ENCODE measurements around the gene ARID5B. TPM values are rescaled to one million over a fixed set of nuclear protein-coding genes. Genes with fewer than 3 reads are reported as not detected.

Gene ARID5B
- total RNA-seq, 2 experiments from 2014 or later: 26.7 to 28.3 TPM

- peaks cover 60% of the 10 kb centered on the region for H3K4me1 Mint-ChIP-seq (ENCODE audit: low read depth)
- H3K9me3 Mint-ChIP-seq: no peaks in the 10 kb centered on the region
- no peak for DNase-seq
- H3K36me3 Mint-ChIP-seq (ENCODE audit: low read depth): peaks cover 32% of the 10 kb centered on the region
- TF ChIP-seq, protein P1, sequence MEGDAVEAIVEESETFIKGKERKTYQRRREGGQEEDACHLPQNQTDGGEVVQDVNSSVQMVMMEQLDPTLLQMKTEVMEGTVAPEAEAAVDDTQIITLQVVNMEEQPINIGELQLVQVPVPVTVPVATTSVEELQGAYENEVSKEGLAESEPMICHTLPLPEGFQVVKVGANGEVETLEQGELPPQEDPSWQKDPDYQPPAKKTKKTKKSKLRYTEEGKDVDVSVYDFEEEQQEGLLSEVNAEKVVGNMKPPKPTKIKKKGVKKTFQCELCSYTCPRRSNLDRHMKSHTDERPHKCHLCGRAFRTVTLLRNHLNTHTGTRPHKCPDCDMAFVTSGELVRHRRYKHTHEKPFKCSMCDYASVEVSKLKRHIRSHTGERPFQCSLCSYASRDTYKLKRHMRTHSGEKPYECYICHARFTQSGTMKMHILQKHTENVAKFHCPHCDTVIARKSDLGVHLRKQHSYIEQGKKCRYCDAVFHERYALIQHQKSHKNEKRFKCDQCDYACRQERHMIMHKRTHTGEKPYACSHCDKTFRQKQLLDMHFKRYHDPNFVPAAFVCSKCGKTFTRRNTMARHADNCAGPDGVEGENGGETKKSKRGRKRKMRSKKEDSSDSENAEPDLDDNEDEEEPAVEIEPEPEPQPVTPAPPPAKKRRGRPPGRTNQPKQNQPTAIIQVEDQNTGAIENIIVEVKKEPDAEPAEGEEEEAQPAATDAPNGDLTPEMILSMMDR (IDR thresholded peaks at IDR 0.05): no peak
- ChIA-PET CTCF (interaction anchor here (0.6 to 5.8 kb wide), 17 partner anchors 8 to 211 kb away, joined by 3 to 106 read pairs (median 6); partner anchors contain the start of gene ARID5B), POLR2A (interaction anchor here (1.0 to 4.1 kb wide), 6 partner anchors 10 to 206 kb away, joined by 3 to 21 read pairs (median 4); no protein-coding TSS in a partner anchor)
- H3K4me3 Mint-ChIP-seq: no peak overlapping the region
- no peaks in the 10 kb centered on the region for H3K27me3 Mint-ChIP-seq
- ATAC-seq: no peak
- H3K27ac Mint-ChIP-seq: peak overlapping the region; percentile 78
- intact Hi-C loops (cut with micrococcal nuclease): no loop called here
Measured at GRCh38 chr10:62037166-62037831, 135.8 kb downstream of the ARID5B start.

DNA sequence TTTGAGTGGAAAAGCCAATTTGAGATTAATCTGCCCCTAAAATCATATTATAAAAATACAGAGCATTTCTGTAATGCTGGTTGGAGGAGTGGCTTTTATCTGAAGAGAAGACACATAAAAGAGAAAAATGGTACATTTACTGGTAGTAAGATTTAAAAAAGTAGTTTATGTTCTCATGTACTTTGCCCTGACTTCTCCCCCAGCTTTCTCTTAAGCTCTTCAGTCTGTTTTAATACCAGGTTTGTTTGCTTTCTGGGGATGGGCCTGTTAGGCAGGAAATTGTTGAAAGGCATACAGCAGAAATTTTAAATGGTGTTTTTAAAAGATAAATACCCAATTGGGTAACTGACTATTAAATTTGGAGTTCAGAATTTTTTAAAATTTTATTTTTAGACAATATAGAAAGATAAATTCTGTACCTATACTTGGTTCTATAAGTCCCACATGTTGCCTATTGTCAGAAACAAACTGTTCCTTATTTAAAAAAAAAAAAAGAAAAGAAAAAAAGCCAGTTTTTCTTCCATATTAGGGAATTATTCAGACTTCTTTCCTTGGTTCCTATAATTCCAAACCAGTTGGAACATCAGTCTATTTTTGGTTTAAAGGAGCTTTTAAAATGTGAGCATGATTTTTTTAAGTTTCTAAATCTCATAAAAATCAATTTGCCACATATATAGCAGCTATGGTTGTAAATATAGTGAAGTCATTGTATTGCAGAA is 136.6 kb downstream of the ARID5B start:
- H3K4me1 Mint-ChIP-seq (ENCODE audit: low read depth): peaks cover 60% of the 10 kb centered on the region
- H3K36me3 Mint-ChIP-seq (ENCODE audit: low read depth): peaks cover 33% of the 10 kb centered on the region
- DNase-seq (no peak), ATAC-seq (no peak)
- TF ChIP-seq, protein P1 (IDR thresholded peaks at IDR 0.05): no peak
- no peaks in the 10 kb centered on the region for H3K27me3 Mint-ChIP-seq
- no peaks in the 10 kb centered on the region for H3K9me3 Mint-ChIP-seq
- CTCF ChIA-PET: interaction anchor here (0.6 to 5.8 kb wide), 43 partner anchors 8 to 399 kb away, joined by 3 to 106 read pairs (median 5); partner anchors contain the start of gene ARID5B
- POLR2A ChIA-PET: interaction anchor here (1.0 to 4.1 kb wide), 10 partner anchors 9 to 207 kb away, joined by 3 to 21 read pairs (median 5); no protein-coding TSS in a partner anchor
- no peak overlapping the region for H3K4me3 Mint-ChIP-seq
- intact Hi-C loops (cut with micrococcal nuclease): loop anchor here (2.0 kb wide), 1 partner anchor 207 kb away; no protein-coding TSS in a partner anchor
- peak overlapping the region; percentile 82 for H3K27ac Mint-ChIP-seq

DNA sequence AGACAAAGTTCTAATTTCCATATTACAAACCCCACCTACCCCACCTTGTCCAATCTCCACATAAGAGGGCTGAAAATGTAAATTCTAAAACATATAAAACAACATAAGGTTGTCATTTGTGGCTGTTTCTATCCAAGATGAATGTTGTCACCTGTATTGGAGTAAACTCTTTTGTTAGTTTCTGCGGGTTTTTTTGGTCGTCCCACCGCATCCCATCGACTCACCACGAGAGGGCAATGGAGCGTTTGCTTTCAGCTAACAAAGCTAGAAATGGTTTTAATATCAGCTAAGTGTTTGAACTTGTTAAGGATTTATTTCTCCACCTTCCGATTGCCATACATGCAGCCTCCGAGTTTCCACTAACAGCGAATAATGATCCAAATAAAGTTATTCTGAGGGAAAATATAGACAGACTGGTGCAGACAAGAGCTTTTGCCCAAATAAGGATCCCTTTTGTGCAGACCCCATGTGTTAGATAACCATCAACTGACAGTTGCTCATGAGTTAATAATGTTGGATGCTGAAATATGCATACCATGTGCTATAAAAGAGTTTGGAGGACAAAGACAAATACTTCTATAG is 137.2 kb downstream of the ARID5B start:
- intact Hi-C loops (cut with micrococcal nuclease): loop anchor here (2.0 kb wide), 1 partner anchor 206 kb away; no protein-coding TSS in a partner anchor
- Mint-ChIP-seq H3K27ac (peak overlapping the region; percentile 82), H3K4me3 (peak overlapping the region; percentile 1), H3K9me3 (no peaks in the 10 kb centered on the region), H3K36me3 (ENCODE audit: low read depth) (peaks cover 37% of the 10 kb centered on the region), H3K4me1 (ENCODE audit: low read depth) (peaks cover 62% of the 10 kb centered on the region), H3K27me3 (no peaks in the 10 kb centered on the region)
- ATAC-seq (peak; percentile 75), DNase-seq (peak; percentile 87)
- ChIA-PET CTCF (interaction anchor here (0.7 to 5.8 kb wide), 48 partner anchors 8 to 398 kb away, joined by 3 to 106 read pairs (median 5); partner anchors contain the start of gene ARID5B), POLR2A (interaction anchor here (0.7 to 4.1 kb wide), 8 partner anchors 8 to 990 kb away, joined by 3 to 21 read pairs (median 6); no protein-coding TSS in a partner anchor)
- TF ChIP-seq, protein P1 (IDR thresholded peaks at IDR 0.05): peak; percentile 81

DNA sequence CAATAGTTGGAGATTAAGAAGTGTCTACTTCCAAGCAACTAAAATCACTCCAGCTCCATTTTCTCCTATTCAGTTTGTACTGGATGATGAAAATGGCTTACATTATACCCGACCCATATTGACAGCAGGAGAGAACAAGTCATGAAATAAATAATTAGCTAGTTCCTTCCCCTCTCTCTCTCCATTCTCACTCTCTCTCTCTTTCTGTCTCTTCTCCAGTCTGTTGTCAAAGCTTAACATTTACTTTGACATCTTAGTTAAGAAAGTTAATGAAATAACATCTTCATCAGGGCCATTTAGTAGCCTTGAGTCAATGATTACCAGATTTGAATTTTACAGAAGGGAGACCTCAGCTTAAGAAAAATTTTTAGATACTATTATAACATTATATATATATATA is 138.5 kb downstream of the ARID5B start:
- H3K36me3 Mint-ChIP-seq (ENCODE audit: low read depth): peaks cover 44% of the 10 kb centered on the region
- peak overlapping the region; percentile 82 for H3K27ac Mint-ChIP-seq
- ChIA-PET CTCF (interaction anchor here (0.8 to 5.8 kb wide), 15 partner anchors 10 to 227 kb away, joined by 3 to 106 read pairs (median 6); partner anchors contain the start of gene ARID5B), POLR2A (interaction anchor here (1.5 to 4.1 kb wide), 3 partner anchors 10 to 205 kb away, joined by 6 to 21 read pairs (median 6); no protein-coding TSS in a partner anchor)
- H3K27me3 Mint-ChIP-seq: no peaks in the 10 kb centered on the region
- H3K9me3 Mint-ChIP-seq: no peaks in the 10 kb centered on the region
- no peak for DNase-seq
- intact Hi-C loops (cut with micrococcal nuclease): loop anchor here (2.0 kb wide), 1 partner anchor 205 kb away; no protein-coding TSS in a partner anchor
- peaks cover 70% of the 10 kb centered on the region for H3K4me1 Mint-ChIP-seq (ENCODE audit: low read depth)
- ATAC-seq: no peak
- H3K4me3 Mint-ChIP-seq: no peak overlapping the region
- TF ChIP-seq, protein P1 (IDR thresholded peaks at IDR 0.05): no peak
